Subcutaneous adipose tissue (tissue), 4 donors: ENCODE measurements around the gene DPP10. TPM values are rescaled to one million over a fixed set of nuclear protein-coding genes. Genes with fewer than 3 reads are reported as not detected.

Experiments
- total RNA-seq, 4 donors: library from RNA; depleted of rRNA; stranded (reverse); fragments of >200 nt; gene quantifications; one replicate each; pipeline ENCODE4 v1.1.0, GENCODE V29; 2016
- TF ChIP-seq, protein P1 (sequence below): fragments of 450-650 bp; IDR thresholded peaks from one replicate; pipeline ENCODE4 v1.5.1; 2016; ENCODE audit warnings: low read depth, mild to moderate bottlenecking, control low read depth, antibody characterized with exemption, moderate library complexity

The DPP10 gene
- total RNA-seq, 4 donors from 2014 or later = 0.94 TPM; not detected in 3

DNA sequence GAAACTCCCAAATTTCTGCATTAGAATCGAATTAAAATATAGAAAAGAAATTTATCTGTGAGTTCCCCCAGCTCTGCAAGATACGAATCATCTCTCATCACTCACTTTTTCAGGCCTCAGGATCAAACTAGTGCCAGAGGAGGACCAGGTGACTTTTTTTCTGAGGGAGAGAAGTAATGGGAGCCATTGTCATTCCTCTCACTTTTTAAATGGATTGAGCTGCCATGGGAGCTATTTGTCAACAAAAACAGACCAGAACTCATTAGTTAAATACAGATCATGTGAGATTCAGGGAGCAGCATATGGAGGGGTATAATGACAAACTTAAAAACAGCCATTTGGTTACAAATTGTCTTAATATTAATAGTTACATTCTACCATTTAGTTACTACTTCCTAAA is 594.4 kb downstream of the DPP10 start:
- TF ChIP-seq, protein P1, sequence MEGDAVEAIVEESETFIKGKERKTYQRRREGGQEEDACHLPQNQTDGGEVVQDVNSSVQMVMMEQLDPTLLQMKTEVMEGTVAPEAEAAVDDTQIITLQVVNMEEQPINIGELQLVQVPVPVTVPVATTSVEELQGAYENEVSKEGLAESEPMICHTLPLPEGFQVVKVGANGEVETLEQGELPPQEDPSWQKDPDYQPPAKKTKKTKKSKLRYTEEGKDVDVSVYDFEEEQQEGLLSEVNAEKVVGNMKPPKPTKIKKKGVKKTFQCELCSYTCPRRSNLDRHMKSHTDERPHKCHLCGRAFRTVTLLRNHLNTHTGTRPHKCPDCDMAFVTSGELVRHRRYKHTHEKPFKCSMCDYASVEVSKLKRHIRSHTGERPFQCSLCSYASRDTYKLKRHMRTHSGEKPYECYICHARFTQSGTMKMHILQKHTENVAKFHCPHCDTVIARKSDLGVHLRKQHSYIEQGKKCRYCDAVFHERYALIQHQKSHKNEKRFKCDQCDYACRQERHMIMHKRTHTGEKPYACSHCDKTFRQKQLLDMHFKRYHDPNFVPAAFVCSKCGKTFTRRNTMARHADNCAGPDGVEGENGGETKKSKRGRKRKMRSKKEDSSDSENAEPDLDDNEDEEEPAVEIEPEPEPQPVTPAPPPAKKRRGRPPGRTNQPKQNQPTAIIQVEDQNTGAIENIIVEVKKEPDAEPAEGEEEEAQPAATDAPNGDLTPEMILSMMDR = no peak

GRCh38 chr2:115057473-115057872 is 615.0 kb downstream of the DPP10 start:
- TF ChIP-seq, protein P1 = no peak

- TF ChIP-seq, protein P1 = no peak
These were observed 627.6 kb downstream of the DPP10 start for GRCh38 chr2:115070002-115070401.

GRCh38 chr2:115071534-115071933 is 629.1 kb downstream of the DPP10 start:
- TF ChIP-seq, protein P1 = no peak

DNA sequence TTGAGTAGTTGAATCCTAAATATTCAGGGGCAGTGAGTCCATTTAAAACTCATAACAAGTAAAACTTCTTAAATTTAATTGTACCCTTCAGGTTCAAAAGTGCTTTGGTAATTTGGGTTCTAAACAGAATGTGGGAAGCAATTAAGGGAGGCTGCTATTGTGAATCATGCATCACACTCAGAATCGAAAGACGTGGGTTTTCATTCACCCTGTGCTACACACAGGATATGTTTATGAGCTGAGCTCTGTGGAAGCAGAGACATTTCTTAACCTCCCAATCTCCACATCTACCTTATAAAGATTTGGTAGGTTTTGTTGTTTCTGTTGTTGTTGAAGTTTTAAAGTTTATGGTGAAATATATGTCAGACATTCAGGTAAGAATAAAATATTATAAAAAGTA is 633.4 kb downstream of the DPP10 start:
- TF ChIP-seq, protein P1 = no peak

GRCh38 chr2:115077626-115078025 is 635.2 kb downstream of the DPP10 start:
- TF ChIP-seq, protein P1 = no peak

- TF ChIP-seq, protein P1 = no peak
These were observed 640.8 kb downstream of the DPP10 start for GRCh38 chr2:115083225-115083624.
